ENCODE measurements around the gene SLC35B4. TPM values are rescaled to one million over a fixed set of nuclear protein-coding genes. Genes with fewer than 3 reads are reported as not detected.

SLC35B4 gene
- total RNA-seq, 1 donor from 2014 or later: 24.0 TPM

Other genes starting within 250 kb of the SLC35B4 start
- 0.87 TPM for gene LRGUK, start 189.6 kb downstream of the SLC35B4 start, total RNA-seq
- 124 TPM for gene AKR1B1, start 142.2 kb upstream of the SLC35B4 start, total RNA-seq
- 0.90 TPM for gene AKR1B10, start 210.6 kb upstream of the SLC35B4 start, total RNA-seq
- 2.3 TPM for gene AKR1B15, start 232.2 kb upstream of the SLC35B4 start, total RNA-seq